GM21423 (cell line): ENCODE results near the gene EIF4G1.

Source experiments
- ATAC-seq: cut with Tn5 transposase; IDR thresholded peaks from one replicate; pipeline ENCODE4 v1.9.1; 2021; ENCODE audit warnings: mild to moderate bottlenecking, moderate library complexity; ENCODE audit not compliant: unreplicated experiment

Gene EIF4G1

GRCh38 chr3:184381261-184382224 lies 67.1 kb downstream of the EIF4G1 start:
- ATAC-seq, result no peak

DNA sequence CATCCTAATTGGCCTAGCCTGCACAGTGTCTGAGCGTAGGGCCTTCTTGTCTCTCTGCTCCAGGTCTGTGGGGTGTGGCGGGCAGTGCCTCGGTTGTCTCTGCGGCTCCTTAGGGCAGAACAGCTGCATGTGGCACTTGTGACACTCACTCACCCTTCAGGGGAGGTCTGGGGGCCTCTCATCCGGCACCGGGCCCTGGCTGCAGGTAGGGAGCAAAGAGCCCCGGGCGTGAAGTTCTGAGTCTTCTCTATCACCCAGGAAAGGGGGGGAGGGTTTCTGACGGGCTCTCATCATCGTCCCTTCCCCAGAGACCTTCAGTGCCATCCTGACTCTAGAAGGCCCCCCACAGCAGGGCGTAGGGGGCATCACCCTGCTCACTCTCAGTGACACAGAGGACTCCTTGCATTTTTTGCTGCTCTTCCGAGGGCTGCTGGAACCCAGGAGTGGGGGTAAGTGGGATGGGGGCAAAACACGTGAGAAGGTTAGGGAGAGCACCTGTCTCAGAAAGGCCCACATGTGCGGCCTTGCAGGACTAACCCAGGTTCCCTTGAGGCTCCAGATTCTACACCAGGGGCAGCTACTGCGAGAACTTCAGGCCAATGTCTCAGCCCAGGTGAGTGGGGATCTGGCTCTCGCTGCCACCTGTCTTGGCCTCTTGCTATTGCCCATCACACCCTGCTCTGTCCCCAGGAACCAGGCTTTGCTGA lies 68.1 kb downstream of the EIF4G1 start:
- no peak for ATAC-seq

- ATAC-seq, result no peak
These were observed 68.8 kb downstream of the EIF4G1 start for GRCh38 chr3:184383033-184383740.

DNA sequence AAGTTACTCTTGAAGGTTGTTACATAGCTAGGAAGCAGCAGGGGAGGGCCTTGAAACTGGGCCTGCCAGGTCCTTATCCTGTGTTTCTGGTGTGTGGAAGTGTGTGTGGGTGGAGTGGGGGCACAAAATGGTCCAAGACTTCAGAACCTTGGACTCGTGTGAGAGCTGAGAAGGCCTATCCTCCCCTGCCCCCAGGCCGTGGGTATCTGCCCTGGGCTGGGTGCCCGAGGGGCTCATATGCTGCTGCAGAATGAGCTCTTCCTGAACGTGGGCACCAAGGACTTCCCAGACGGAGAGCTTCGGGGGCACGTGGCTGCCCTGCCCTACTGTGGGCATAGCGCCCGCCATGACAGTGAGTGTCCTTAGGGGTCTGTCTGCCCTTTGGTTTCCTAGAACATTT lies 69.9 kb downstream of the EIF4G1 start:
- no peak for ATAC-seq
